Measurements from ENCODE around the gene AMHR2. TPM values are rescaled to one million over a fixed set of nuclear protein-coding genes. Genes with fewer than 3 reads are reported as not detected.
A peak's percentile ranks its signal among the peaks of the same experiment; 100 is the strongest.
"Not testable (repeated sequence)": the region's sequence is repeated elsewhere in the genome, so short reads cannot be mapped to it uniquely, and the experiment has no call there.

Gene AMHR2
- not detected for total RNA-seq

DNA sequence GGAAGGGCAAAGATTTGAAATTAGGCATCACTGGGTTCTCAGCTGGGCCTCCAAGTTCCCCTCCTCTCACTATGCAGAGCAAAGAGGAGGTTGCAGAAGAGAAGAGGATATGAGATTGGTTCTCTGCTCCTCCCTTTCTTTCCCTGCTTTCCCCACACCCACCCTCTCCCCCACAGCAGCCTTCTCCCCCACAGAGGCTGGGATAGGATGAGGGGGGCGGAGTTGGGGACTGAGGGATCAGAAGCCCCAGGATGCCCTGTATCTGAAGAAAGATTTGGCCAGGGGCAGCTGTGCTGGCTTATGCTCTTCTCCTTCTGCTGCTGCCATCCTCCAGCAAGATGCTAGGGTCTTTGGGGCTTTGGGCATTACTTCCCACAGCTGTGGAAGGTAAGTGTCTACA lies at the start of gene AMHR2:
Gene AMHR2, plus strand, starts transcription at position 259 of the 400 bp plus-strand sequence. Its CDS starts 80 bp downstream, at position 339.
- Mint-ChIP-seq H3K27ac (peak within 1 kb of the TSS; percentile 26), H3K36me3 (ENCODE audit: low read depth) (no peaks in the 10 kb centered on the region), H3K4me3 (no peak within 1 kb of the TSS), H3K4me1 (ENCODE audit: low read depth) (peaks cover 11% of the 10 kb centered on the region), H3K9me3 (ENCODE audit: insufficient read depth) (no peaks in the 10 kb centered on the region), H3K27me3 (ENCODE audit: low read depth) (no peaks in the 10 kb centered on the region)
- ChIA-PET CTCF (interaction anchor here (0.8 to 7.5 kb wide), 5 partner anchors 69 to 103 kb away, joined by 3 to 171 read pairs (median 3); no protein-coding TSS in a partner anchor), POLR2A (no interaction called here)
- ATAC-seq (no peak), DNase-seq (no peak)

DNA sequence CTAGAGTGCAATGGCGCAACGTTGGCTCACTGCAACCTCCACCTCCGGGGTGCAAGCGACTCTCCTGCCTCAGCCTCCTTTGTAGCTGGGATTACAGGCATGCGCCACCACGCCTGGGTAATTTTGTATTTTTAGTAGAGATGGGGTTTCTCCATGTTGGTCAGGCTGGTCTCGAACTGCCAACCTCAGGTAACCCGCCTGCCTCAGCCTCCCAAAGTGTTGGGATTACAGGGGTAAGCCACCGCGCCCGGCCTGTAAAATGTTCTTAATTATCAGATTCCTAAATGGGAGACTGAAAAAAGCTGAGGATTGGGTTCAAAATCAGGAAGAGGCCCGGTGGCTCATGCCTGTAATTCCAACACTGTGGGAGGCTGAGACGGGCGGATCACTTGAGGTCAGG lies 49.4 kb upstream of the AMHR2 start:
- H3K36me3 Mint-ChIP-seq (ENCODE audit: low read depth); H3K4me3 Mint-ChIP-seq; POLR2A ChIA-PET; DNase-seq; H3K9me3 Mint-ChIP-seq (ENCODE audit: insufficient read depth); ATAC-seq; H3K27me3 Mint-ChIP-seq (ENCODE audit: low read depth): not testable (repeated sequence)
- CTCF ChIA-PET: interaction anchor here (1.7 to 1.8 kb wide), 2 partner anchors 22 to 53 kb away, joined by 5 to 7 read pairs; partner anchors contain the start of gene AAAS
- peak overlapping the region; percentile 73 for H3K27ac Mint-ChIP-seq
- peaks cover 29% of the 10 kb centered on the region for H3K4me1 Mint-ChIP-seq (ENCODE audit: low read depth)

DNA sequence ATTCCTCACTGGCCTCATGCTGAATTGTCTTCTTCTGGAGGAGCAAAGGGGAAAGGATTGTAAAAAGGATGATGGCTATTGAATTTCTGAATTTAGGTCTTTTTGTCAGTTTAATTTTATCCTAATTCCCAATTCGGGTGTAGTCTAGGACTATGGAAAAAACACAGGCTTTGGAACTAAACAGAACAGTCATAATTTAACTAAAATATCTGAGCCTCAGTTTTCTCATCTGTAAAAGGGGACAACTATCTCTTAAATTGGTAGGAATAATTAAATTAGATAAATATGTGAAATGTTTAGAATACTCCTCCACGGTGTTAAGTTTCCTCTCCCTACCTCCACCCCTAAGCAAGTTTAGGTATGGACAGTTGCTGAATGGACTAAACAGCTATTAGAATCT lies 46.9 kb upstream of the AMHR2 start:
- H3K4me1 Mint-ChIP-seq (ENCODE audit: low read depth): peaks cover 26% of the 10 kb centered on the region
- H3K27ac Mint-ChIP-seq: no peak overlapping the region
- H3K36me3 Mint-ChIP-seq (ENCODE audit: low read depth): peaks cover 7% of the 10 kb centered on the region
- POLR2A ChIA-PET: no interaction called here
- H3K4me3 Mint-ChIP-seq: no peak overlapping the region
- CTCF ChIA-PET: interaction anchor here (1.3 to 5.2 kb wide), 2 partner anchors 24 to 55 kb away, joined by 6 to 69 read pairs; partner anchors contain the start of gene AAAS
- H3K27me3 Mint-ChIP-seq (ENCODE audit: low read depth): no peaks in the 10 kb centered on the region
- H3K9me3 Mint-ChIP-seq (ENCODE audit: insufficient read depth): no peaks in the 10 kb centered on the region
- DNase-seq (no peak), ATAC-seq (no peak)

DNA sequence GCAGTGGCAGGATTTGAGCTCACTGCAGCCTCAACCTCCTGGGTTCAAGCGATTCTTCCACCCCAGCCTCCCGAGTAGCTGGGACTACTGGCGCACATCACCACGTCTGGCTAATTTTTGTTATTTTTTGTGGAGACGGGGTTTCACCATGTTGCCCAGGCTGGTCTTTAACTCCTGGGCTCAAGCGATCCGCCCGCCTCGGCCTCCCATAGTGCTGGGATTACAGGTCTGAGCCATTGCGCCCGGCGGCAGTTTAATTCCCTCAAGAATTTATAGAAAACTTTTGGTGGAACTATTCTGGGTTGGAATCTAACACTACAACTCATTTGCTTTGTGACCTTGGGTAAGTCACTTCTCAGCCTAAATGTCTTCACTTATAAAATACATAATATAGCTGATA lies 45.4 kb upstream of the AMHR2 start:
- Mint-ChIP-seq H3K9me3 (ENCODE audit: insufficient read depth) (no peaks in the 10 kb centered on the region), H3K27me3 (ENCODE audit: low read depth) (no peaks in the 10 kb centered on the region), H3K4me3 (no peak overlapping the region), H3K4me1 (ENCODE audit: low read depth) (peaks cover 31% of the 10 kb centered on the region), H3K36me3 (ENCODE audit: low read depth) (peaks cover 22% of the 10 kb centered on the region), H3K27ac (no peak overlapping the region)
- ChIA-PET CTCF (interaction anchor here (2.0 to 5.2 kb wide), 4 partner anchors 12 to 56 kb away, joined by 7 to 69 read pairs (median 18); partner anchors contain the start of gene AAAS), POLR2A (interaction anchor here (1.1 to 2.2 kb wide), 3 partner anchors 12 to 63 kb away, joined by 3 to 12 read pairs (median 3); partner anchors contain the start of gene PRR13)
- no peak for DNase-seq
- ATAC-seq: no peak

DNA sequence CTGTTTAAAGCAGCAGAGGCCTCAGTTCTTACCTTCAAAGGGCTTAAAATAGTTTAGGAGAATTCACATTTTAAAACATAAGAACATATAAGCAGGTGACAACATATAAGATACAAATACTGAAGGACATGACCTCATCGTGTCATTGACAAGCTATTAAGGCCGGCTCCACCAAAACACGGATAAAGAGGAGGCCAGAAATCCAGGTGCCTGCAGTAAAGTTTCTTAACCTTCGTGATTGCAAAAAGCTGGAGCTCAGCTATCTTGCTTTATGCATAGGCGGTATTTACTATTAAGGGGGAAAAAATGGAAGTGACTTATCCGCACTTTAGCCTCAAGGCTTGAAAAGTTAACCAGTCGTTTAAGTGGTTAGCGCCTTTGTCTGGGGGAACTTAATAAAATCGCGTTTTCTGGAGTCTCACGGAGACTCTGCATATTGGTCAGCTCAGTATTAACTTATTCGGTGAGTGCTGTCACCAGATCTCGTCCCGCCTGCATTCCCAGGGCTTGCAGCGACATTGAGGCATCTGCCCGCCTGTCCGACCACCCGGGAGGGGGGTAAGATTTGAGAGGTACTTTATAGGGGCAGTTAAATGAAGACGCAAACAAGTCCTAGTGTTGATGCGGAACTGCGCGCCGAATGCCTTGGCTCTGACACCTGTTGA lies 44.8 kb upstream of the AMHR2 start:
- peaks cover 28% of the 10 kb centered on the region for H3K36me3 Mint-ChIP-seq (ENCODE audit: low read depth)
- ATAC-seq (no peak), DNase-seq (no peak)
- ChIA-PET POLR2A (interaction anchor here (1.0 to 2.2 kb wide), 12 partner anchors 9 to 113 kb away, joined by 3 to 12 read pairs (median 4); partner anchors contain the start of genes AAAS and PRR13), CTCF (interaction anchor here (0.7 to 5.2 kb wide), 12 partner anchors 10 to 189 kb away, joined by 3 to 69 read pairs (median 5); partner anchors contain the start of gene AAAS)
- no peaks in the 10 kb centered on the region for H3K9me3 Mint-ChIP-seq (ENCODE audit: insufficient read depth)
- peaks cover 32% of the 10 kb centered on the region for H3K4me1 Mint-ChIP-seq (ENCODE audit: low read depth)
- H3K27ac Mint-ChIP-seq: no peak overlapping the region
- H3K27me3 Mint-ChIP-seq (ENCODE audit: low read depth): no peaks in the 10 kb centered on the region
- no peak overlapping the region for H3K4me3 Mint-ChIP-seq

DNA sequence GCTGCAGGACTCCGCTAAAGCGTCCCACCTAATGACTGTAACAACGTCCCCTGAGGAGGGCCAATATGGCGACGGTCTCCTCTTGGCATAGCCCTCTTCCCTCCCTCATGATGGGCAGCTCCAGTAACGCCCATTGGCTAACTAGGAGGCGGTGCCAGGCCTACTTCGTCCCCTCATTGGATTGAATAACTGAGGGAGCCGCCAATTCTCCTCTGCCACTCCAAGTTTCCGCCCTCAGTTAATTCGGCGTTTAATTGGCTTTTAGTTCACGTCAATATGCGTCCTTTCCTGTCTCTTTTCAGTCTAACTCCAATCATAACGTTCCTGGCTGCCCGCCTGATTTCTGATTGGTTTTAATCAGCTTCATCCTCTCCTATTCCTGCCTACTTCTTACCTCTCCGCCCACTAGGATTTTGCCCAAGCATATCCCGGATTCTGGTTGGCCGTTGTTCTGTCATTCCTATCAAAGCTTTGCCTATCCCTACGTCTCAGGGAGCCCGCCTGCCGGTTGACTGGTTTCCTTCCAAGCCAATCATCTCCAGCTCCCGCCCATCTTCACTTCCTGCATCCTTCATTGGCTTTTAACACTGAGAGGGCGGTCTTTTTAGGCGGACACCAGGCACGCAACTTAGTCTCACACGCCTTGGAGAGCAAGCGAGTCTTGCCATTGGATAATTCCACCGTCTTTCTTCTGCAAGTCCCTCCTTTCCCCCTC lies 44.1 kb upstream of the AMHR2 start:
- Mint-ChIP-seq H3K36me3 (ENCODE audit: low read depth) (peaks cover 32% of the 10 kb centered on the region), H3K27me3 (ENCODE audit: low read depth) (no peaks in the 10 kb centered on the region), H3K27ac (no peak overlapping the region), H3K4me1 (ENCODE audit: low read depth) (peaks cover 35% of the 10 kb centered on the region), H3K9me3 (ENCODE audit: insufficient read depth) (no peaks in the 10 kb centered on the region), H3K4me3 (no peak overlapping the region)
- ChIA-PET POLR2A (interaction anchor here (0.6 to 2.2 kb wide), 17 partner anchors 9 to 198 kb away, joined by 3 to 12 read pairs (median 3); partner anchors contain the start of gene AAAS), CTCF (interaction anchor here (0.7 to 5.2 kb wide), 15 partner anchors 9 to 190 kb away, joined by 3 to 69 read pairs (median 4); partner anchors contain the start of genes AAAS and TARBP2)
- DNase-seq (peak; percentile 99), ATAC-seq (peak; percentile 80)

DNA sequence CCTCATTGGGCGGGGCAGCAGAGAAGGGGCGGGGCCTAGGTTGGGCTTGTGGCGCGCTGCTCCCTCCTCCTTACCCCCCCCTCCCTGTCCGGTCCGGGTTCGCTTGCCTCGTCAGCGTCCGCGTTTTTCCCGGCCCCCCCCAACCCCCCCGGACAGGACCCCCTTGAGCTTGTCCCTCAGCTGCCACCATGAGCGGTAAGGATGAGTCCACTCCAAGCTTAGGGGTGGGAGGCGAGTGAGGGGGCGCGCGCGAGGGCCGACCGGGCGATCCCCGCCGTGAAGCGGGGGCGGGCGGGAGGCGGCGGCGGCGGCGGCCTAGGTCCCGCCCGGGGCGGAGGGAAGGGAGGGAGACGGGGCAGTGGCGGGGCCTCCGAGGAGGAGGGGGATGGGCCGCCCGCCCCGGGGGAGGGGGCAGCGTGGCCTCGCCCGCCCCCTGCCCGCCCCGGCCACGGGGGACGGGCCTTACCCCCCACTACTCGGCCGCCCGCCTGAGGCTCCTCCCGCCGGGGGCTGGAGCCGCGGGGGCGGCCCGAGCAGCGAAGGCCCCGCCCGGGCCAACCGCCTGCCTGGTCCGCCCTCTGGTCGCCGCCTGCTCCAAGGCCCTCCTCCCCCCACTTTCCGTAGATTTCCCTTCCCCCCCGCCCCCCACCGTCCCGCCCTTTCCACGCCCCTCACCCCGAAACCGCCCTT lies 43.4 kb upstream of the AMHR2 start, which contains the start of gene SP1:
Gene SP1, plus strand, starts transcription at position 73 of the 690 bp plus-strand sequence. Its CDS starts 116 bp downstream, at position 189.
- Mint-ChIP-seq H3K27me3 (ENCODE audit: low read depth) (no peaks in the 10 kb centered on the region), H3K27ac (peak within 1 kb of the TSS; percentile 93), H3K4me3 (peak within 1 kb of the TSS; percentile 94), H3K4me1 (ENCODE audit: low read depth) (peaks cover 37% of the 10 kb centered on the region), H3K9me3 (ENCODE audit: insufficient read depth) (no peaks in the 10 kb centered on the region), H3K36me3 (ENCODE audit: low read depth) (peaks cover 35% of the 10 kb centered on the region)
- ATAC-seq (peak; percentile 59), DNase-seq (peak; percentile 91)
- ChIA-PET CTCF (interaction anchor here (0.7 to 5.2 kb wide), 14 partner anchors 14 to 190 kb away, joined by 3 to 91 read pairs (median 8); partner anchors contain the start of genes AAAS and TARBP2), POLR2A (interaction anchor here (0.6 to 2.2 kb wide), 15 partner anchors 8 to 171 kb away, joined by 3 to 12 read pairs (median 4); partner anchors contain the start of gene AAAS)

DNA sequence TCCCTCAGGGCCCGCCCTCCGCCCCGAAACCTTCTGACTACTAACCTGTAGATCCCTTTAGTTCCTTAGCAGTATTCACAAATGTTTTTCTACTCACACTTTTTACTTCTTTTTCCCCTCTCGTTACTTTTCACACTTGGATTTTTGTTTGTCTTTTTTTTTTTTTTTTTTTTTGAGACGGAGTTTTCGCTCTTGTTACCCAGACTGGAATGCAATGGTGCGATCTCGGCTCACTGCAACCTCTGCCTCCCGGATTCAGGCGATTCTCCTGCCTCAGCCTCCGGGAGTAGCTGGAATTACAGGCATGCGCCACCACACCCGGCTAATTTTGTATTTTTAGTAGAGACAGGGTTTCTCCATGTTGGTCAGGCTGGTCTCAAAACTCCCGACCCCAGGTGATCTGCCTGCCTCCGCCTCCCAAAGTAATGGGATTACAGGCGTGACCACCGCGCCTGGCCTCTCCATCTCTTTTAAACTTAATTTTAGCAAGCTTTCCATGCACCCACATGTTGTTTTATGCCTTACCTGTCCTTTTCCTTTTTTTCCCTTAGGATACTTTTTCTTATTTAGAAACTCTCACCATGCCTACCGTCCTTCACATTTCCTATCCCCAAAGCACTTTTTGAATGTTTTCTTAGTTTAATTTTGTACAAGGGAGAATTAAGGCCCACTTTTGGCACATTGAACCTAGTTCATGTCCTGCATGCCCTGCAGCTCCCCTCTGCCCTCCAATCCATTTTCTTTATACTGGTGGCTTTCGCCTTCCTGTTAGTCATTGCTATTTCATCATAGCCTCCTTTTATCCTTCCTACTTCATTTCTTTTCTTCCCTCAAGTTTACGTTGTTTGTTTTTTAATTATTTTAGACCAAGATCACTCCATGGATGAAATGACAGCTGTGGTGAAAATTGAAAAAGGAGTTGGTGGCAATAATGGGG lies 42.6 kb upstream of the AMHR2 start:
- Mint-ChIP-seq H3K9me3 (ENCODE audit: insufficient read depth) (no peaks in the 10 kb centered on the region), H3K36me3 (ENCODE audit: low read depth) (peaks cover 38% of the 10 kb centered on the region), H3K4me3 (peak overlapping the region; percentile 94), H3K27me3 (ENCODE audit: low read depth) (no peaks in the 10 kb centered on the region), H3K4me1 (ENCODE audit: low read depth) (peaks cover 40% of the 10 kb centered on the region), H3K27ac (peak overlapping the region; percentile 93)
- DNase-seq (no peak), ATAC-seq (no peak)
- ChIA-PET CTCF (interaction anchor here (0.6 to 5.2 kb wide), 22 partner anchors 11 to 222 kb away, joined by 3 to 91 read pairs (median 4); partner anchors contain the start of genes AAAS and TARBP2), POLR2A (interaction anchor here (0.6 to 1.3 kb wide), 4 partner anchors 29 to 120 kb away, joined by 3 to 12 read pairs (median 4); partner anchors contain the start of gene TARBP2)

DNA sequence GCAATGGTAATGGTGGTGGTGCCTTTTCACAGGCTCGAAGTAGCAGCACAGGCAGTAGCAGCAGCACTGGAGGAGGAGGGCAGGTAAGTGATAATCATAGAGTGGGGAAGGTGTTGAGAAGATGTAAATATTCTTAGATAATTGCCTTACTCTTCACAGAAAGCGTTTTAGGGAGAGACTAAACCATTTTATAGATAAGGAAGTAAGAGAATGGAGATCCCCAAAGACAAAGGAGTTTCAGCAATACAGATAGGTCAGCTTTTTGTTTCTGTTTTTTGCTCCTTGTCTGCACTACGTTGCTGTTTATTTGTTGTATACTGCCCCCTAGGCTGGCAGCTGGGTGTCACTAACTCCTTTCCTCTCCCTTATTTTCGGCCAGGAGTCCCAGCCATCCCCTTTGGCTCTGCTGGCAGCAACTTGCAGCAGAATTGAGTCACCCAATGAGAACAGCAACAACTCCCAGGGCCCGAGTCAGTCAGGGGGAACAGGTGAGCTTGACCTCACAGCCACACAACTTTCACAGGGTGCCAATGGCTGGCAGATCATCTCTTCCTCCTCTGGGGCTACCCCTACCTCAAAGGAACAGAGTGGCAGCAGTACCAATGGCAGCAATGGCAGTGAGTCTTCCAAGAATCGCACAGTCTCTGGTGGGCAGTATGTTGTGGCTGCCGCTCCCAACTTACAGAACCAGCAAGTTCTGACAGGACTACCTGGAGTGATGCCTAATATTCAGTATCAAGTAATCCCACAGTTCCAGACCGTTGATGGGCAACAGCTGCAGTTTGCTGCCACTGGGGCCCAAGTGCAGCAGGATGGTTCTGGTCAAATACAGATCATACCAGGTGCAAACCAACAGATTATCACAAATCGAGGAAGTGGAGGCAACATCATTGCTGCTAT lies 41.7 kb upstream of the AMHR2 start:
- DNase-seq (peak; percentile 64), ATAC-seq (no peak)
- H3K4me3 Mint-ChIP-seq: peak overlapping the region; percentile 94
- no peaks in the 10 kb centered on the region for H3K27me3 Mint-ChIP-seq (ENCODE audit: low read depth)
- H3K36me3 Mint-ChIP-seq (ENCODE audit: low read depth): peaks cover 43% of the 10 kb centered on the region
- peak overlapping the region; percentile 93 for H3K27ac Mint-ChIP-seq
- CTCF ChIA-PET: interaction anchor here (0.6 to 5.2 kb wide), 24 partner anchors 10 to 223 kb away, joined by 3 to 91 read pairs (median 4); partner anchors contain the start of genes AAAS and TARBP2
- H3K9me3 Mint-ChIP-seq (ENCODE audit: insufficient read depth): no peaks in the 10 kb centered on the region
- POLR2A ChIA-PET: interaction anchor here (0.6 to 1.3 kb wide), 5 partner anchors 30 to 119 kb away, joined by 3 to 12 read pairs (median 3); partner anchors contain the start of gene TARBP2
- peaks cover 45% of the 10 kb centered on the region for H3K4me1 Mint-ChIP-seq (ENCODE audit: low read depth)
